Measurements from ENCODE around the gene TRMT5. TPM values are rescaled to one million over a fixed set of nuclear protein-coding genes. Genes with fewer than 3 reads are reported as not detected.

The TRMT5 gene
- total RNA-seq, 1 experiment from 2014 or later, result 16.3 TPM

DNA sequence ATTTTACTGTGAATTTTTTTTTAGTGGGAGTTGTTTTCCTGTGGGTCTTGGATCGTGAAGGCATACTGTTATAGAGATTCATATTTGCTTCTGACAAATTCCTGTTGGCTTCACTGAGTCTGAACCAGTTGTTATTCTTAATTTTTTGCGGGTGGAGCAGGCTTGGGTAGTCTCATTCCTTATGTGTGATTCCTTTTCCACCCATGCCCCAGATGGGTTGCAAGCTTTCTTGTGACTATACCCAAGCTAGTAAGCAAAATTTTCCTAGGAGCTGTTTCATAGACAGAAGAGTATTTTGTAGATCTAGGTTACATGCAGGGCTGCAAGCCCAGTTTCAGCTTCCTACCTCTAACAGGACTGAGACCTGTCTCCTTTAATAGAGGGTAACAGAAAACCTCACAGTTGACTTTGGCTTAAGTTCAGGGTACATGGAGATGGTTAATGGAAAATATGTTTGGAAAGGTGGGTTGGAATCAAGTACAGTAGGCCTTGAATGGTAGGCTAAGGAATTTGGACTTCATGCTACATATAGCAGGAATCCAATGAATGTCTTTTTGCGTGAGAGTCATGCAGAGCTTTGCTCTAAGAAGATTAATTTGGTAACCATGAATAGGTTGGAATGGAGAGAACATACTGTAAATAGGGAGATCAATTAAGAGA lies 29.0 kb downstream of the TRMT5 start:
- POLR2A ChIA-PET, result no interaction called here
- Mint-ChIP-seq H3K27ac (ENCODE audit: unreplicated experiment) (no peak overlapping the region), H3K9me3 (ENCODE audit: unreplicated experiment) (peaks cover 6% of the 10 kb centered on the region), H3K36me3 (ENCODE audit: insufficient read depth, unreplicated experiment) (no peaks in the 10 kb centered on the region), H3K4me1 (ENCODE audit: low read depth, unreplicated experiment) (no peaks in the 10 kb centered on the region), H3K4me3 (ENCODE audit: unreplicated experiment) (no peak overlapping the region), H3K27me3 (ENCODE audit: insufficient read depth, unreplicated experiment) (no peaks in the 10 kb centered on the region)
- no TSS peak for BruUV-seq (replicated peaks)
- no peaks in the 10 kb centered on the region for H3K27me3 ChIP-seq (replicated peaks; ENCODE audit: control insufficient read depth, insufficient read depth, low read length)
- peaks cover 4% of the 10 kb centered on the region; the same call in 1 of the 2 replicates for H3K9me3 ChIP-seq
- H3K4me1 ChIP-seq, result no peaks in the 10 kb centered on the region
- no peak for DNase-seq
- CTCF ChIA-PET, result no interaction called here
- H3K4me3 ChIP-seq (ENCODE audit: low read depth, low read length), result no peak overlapping the region
- no peak for TF ChIP-seq CTCF (IDR thresholded peaks at IDR 0.05; ENCODE audit: insufficient read depth in 1 of 2, low read depth in 1 of 2, low read length in 1 of 2, severe bottlenecking in 1 of 2, unreplicated experiment in 1 of 2)
- intact Hi-C loops (cut with micrococcal nuclease; ENCODE audit: unreplicated experiment), result no loop called here
- no peaks in the 10 kb centered on the region for H3K36me3 ChIP-seq (ENCODE audit: control insufficient read depth, insufficient read depth, low read length)

DNA sequence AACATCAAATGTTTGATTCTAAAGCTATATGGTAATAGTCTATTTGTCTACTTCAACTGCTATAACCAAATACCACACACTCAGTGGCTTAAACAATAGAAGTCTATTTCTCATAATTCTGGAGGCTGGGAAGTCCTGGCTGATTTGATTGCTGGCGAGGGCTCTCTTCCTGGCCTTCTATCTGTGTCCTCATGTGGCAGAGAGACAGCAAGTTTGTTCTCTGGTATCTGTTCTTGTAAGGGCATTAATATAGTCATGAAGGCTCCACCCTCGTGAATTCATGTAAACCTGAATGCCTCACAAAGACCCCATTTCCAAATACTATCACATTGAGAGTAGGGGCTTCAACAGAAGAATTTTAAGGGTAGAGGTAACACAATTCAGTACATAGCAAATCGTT lies 34.1 kb downstream of the TRMT5 start:
- Histone ChIP-seq H3K36me3 (ENCODE audit: control insufficient read depth, insufficient read depth, low read length) (no peaks in the 10 kb centered on the region), H3K27me3 (replicated peaks; ENCODE audit: control insufficient read depth, insufficient read depth, low read length) (no peaks in the 10 kb centered on the region), H3K9me3 (no peaks in the 10 kb centered on the region), H3K4me3 (ENCODE audit: low read depth, low read length) (no peak overlapping the region), H3K4me1 (no peaks in the 10 kb centered on the region)
- Mint-ChIP-seq H3K4me1 (ENCODE audit: low read depth, unreplicated experiment) (no peaks in the 10 kb centered on the region), H3K27ac (ENCODE audit: unreplicated experiment) (no peak overlapping the region), H3K9me3 (ENCODE audit: unreplicated experiment) (no peaks in the 10 kb centered on the region), H3K27me3 (ENCODE audit: insufficient read depth, unreplicated experiment) (no peaks in the 10 kb centered on the region), H3K4me3 (ENCODE audit: unreplicated experiment) (no peak overlapping the region), H3K36me3 (ENCODE audit: insufficient read depth, unreplicated experiment) (no peaks in the 10 kb centered on the region)
- ChIA-PET CTCF (no interaction called here), POLR2A (no interaction called here)
- no TSS peak for BruUV-seq (replicated peaks)
- DNase-seq, result no peak
- intact Hi-C loops (cut with micrococcal nuclease; ENCODE audit: unreplicated experiment), result no loop called here
- no peak for TF ChIP-seq CTCF (IDR thresholded peaks at IDR 0.05; ENCODE audit: insufficient read depth in 1 of 2, low read depth in 1 of 2, low read length in 1 of 2, severe bottlenecking in 1 of 2, unreplicated experiment in 1 of 2)

DNA sequence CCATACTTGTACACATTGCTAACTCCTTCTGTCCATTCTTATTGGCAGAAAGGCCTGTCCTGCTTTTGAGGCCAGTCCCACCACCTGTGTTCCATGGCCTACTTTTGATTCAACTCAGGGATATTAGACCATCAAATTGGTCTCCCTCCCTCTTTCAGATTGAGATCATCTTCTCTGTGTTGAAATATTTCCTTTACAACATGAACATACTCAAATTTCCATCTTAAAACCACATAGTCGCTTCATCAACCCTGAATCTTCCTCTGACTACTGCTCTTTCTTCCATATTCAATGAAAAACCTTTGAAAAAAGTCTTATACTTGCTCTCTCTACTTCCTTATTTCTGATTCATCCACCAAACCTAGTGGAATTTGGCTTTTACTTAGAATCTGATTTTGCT lies 34.9 kb downstream of the TRMT5 start:
- no peaks in the 10 kb centered on the region for H3K27me3 Mint-ChIP-seq (ENCODE audit: insufficient read depth, unreplicated experiment)
- Histone ChIP-seq H3K9me3 (no peaks in the 10 kb centered on the region), H3K4me1 (no peaks in the 10 kb centered on the region), H3K36me3 (ENCODE audit: control insufficient read depth, insufficient read depth, low read length) (no peaks in the 10 kb centered on the region), H3K27me3 (replicated peaks; ENCODE audit: control insufficient read depth, insufficient read depth, low read length) (no peaks in the 10 kb centered on the region), H3K4me3 (ENCODE audit: low read depth, low read length) (no peak overlapping the region)
- H3K9me3 Mint-ChIP-seq (ENCODE audit: unreplicated experiment), result no peaks in the 10 kb centered on the region
- no peaks in the 10 kb centered on the region for H3K36me3 Mint-ChIP-seq (ENCODE audit: insufficient read depth, unreplicated experiment)
- BruUV-seq (replicated peaks), result no TSS peak
- intact Hi-C loops (cut with micrococcal nuclease; ENCODE audit: unreplicated experiment), result no loop called here
- no peak overlapping the region for H3K4me3 Mint-ChIP-seq (ENCODE audit: unreplicated experiment)
- H3K4me1 Mint-ChIP-seq (ENCODE audit: low read depth, unreplicated experiment), result no peaks in the 10 kb centered on the region
- ChIA-PET POLR2A (no interaction called here), CTCF (no interaction called here)
- no peak for DNase-seq
- no peak overlapping the region for H3K27ac Mint-ChIP-seq (ENCODE audit: unreplicated experiment)
- no peak for TF ChIP-seq CTCF (IDR thresholded peaks at IDR 0.05; ENCODE audit: insufficient read depth in 1 of 2, low read depth in 1 of 2, low read length in 1 of 2, severe bottlenecking in 1 of 2, unreplicated experiment in 1 of 2)

All from Caco-2 (cell line).